CD4-positive, alpha-beta T cell treated with Interleukin-2 at 100 ng/mL for 4 hours (primary cell): ENCODE data around the gene ACTR5.

Experiments
- DNase-seq: peaks from one replicate; pipeline ENCODE4 v3.0.0-alpha.2; 2020; ENCODE audit warnings: low spot score

ACTR5 gene

GRCh38 chr20:38728911-38729642 lies 19.2 kb upstream of the ACTR5 start:
- DNase-seq: no peak

- no peak for DNase-seq
Observed at GRCh38 chr20:38729767-38730166, 18.5 kb upstream of the ACTR5 start.

GRCh38 chr20:38730167-38730988 lies 17.9 kb upstream of the ACTR5 start:
- no peak for DNase-seq

GRCh38 chr20:38730989-38731737 lies 17.1 kb upstream of the ACTR5 start:
- DNase-seq: peak; percentile 77

GRCh38 chr20:38731738-38732113 lies 16.5 kb upstream of the ACTR5 start:
- DNase-seq: no peak

- DNase-seq: no peak
Observed at GRCh38 chr20:38732981-38733380, 15.3 kb upstream of the ACTR5 start.

- DNase-seq: no peak
Observed at GRCh38 chr20:38735172-38735571, 13.1 kb upstream of the ACTR5 start.

GRCh38 chr20:38737887-38738286 lies 10.4 kb upstream of the ACTR5 start:
- no peak for DNase-seq

GRCh38 chr20:38745757-38746156 lies 2.5 kb upstream of the ACTR5 start:
- no peak for DNase-seq

- no peak for DNase-seq
Observed at GRCh38 chr20:38747495-38748096, 664 bp upstream of the ACTR5 start.

- peak; percentile 57 for DNase-seq
Observed at GRCh38 chr20:38748861-38749149, 545 bp downstream of the ACTR5 start.

GRCh38 chr20:38751360-38751976 lies 3.2 kb downstream of the ACTR5 start:
- peak; percentile 57 for DNase-seq

- DNase-seq: no peak
Observed at GRCh38 chr20:38752029-38752428, 3.8 kb downstream of the ACTR5 start.

GRCh38 chr20:38754924-38755323 lies 6.7 kb downstream of the ACTR5 start:
- DNase-seq: no peak

- DNase-seq: no peak
Observed at GRCh38 chr20:38755324-38755910, 7.2 kb downstream of the ACTR5 start.

GRCh38 chr20:38757145-38757775 lies 9.0 kb downstream of the ACTR5 start:
- DNase-seq: no peak

GRCh38 chr20:38759106-38759505 lies 10.8 kb downstream of the ACTR5 start:
- no peak for DNase-seq

GRCh38 chr20:38760978-38761377 lies 12.7 kb downstream of the ACTR5 start:
- DNase-seq: no peak

- no peak for DNase-seq
Observed at GRCh38 chr20:38762174-38762573, 13.9 kb downstream of the ACTR5 start.

GRCh38 chr20:38763616-38764015 lies 15.4 kb downstream of the ACTR5 start:
- no peak for DNase-seq
